SK-N-MC (cell line): ENCODE data around the gene WDR37.
"Not testable (repeated sequence)": the region's sequence is repeated elsewhere in the genome, so short reads cannot be mapped to it uniquely, and the experiment has no call there.

Experiments used
- EZH2 ChIP-seq: fragments of 200-600 bp; sonication (generic); IDR thresholded peaks from one replicate; pipeline ENCODE4 v1.6.1; 2017; ENCODE audit warnings: antibody characterized with exemption
- FOXP2 ChIP-seq: optimal IDR thresholded peaks from 2 replicates; pipeline ENCODE3; 2011; ENCODE audit warnings: mild to moderate bottlenecking, moderate library complexity; ENCODE audit not compliant: insufficient read depth; ENCODE audit errors: extremely low read length, control extremely low read depth
- POLR2AphosphoS5 ChIP-seq: IDR thresholded peaks from 2 replicates; pipeline ENCODE4 v1.6.1; 2012; ENCODE audit warnings: mild to moderate bottlenecking, low read depth, low read length, borderline replicate concordance

- TF ChIP-seq EZH2, POLR2AphosphoS5, FOXP2: not testable (repeated sequence)
Measured at GRCh38 chr10:1118318-1118717, 62.1 kb downstream of the WDR37 start.
